ENCODE data around the gene FBXL7.

Gene FBXL7

GRCh38 chr5:15579193-15579990 lies 79.4 kb downstream of the FBXL7 start:
- DNase-seq (ENCODE audit: low read depth): no peak

- no peak for DNase-seq (ENCODE audit: low read depth)
Observed at GRCh38 chr5:15584528-15584927, 84.5 kb downstream of the FBXL7 start.

GRCh38 chr5:15585128-15585527 lies 85.1 kb downstream of the FBXL7 start:
- no peak for DNase-seq (ENCODE audit: low read depth)

GRCh38 chr5:15585841-15586591 lies 86.0 kb downstream of the FBXL7 start:
- no peak for DNase-seq (ENCODE audit: low read depth)

- no peak for DNase-seq (ENCODE audit: low read depth)
Observed at GRCh38 chr5:15587916-15588315, 87.9 kb downstream of the FBXL7 start.

- no peak for DNase-seq (ENCODE audit: low read depth)
Observed at GRCh38 chr5:15592728-15593127, 92.7 kb downstream of the FBXL7 start.

GRCh38 chr5:15594977-15595568 lies 95.1 kb downstream of the FBXL7 start:
- no peak for DNase-seq (ENCODE audit: low read depth)

GRCh38 chr5:15595929-15596328 lies 95.9 kb downstream of the FBXL7 start:
- DNase-seq (ENCODE audit: low read depth): no peak

GRCh38 chr5:15596936-15597335 lies 97.0 kb downstream of the FBXL7 start:
- DNase-seq (ENCODE audit: low read depth): no peak

GRCh38 chr5:15597804-15598203 lies 97.8 kb downstream of the FBXL7 start:
- no peak for DNase-seq (ENCODE audit: low read depth)

- DNase-seq (ENCODE audit: low read depth): no peak
Observed at GRCh38 chr5:15598294-15598902, 98.4 kb downstream of the FBXL7 start.

GRCh38 chr5:15600035-15600434 lies 100.1 kb downstream of the FBXL7 start:
- no peak for DNase-seq (ENCODE audit: low read depth)

GRCh38 chr5:15601274-15601673 lies 101.3 kb downstream of the FBXL7 start:
- no peak for DNase-seq (ENCODE audit: low read depth)

- DNase-seq (ENCODE audit: low read depth): no peak
Observed at GRCh38 chr5:15601853-15602252, 101.9 kb downstream of the FBXL7 start.

- no peak for DNase-seq (ENCODE audit: low read depth)
Observed at GRCh38 chr5:15604986-15605385, 105.0 kb downstream of the FBXL7 start.

GRCh38 chr5:15606197-15606596 lies 106.2 kb downstream of the FBXL7 start:
- no peak for DNase-seq (ENCODE audit: low read depth)

GRCh38 chr5:15607076-15607475 lies 107.1 kb downstream of the FBXL7 start:
- DNase-seq (ENCODE audit: low read depth): no peak

GRCh38 chr5:15609076-15609725 lies 109.2 kb downstream of the FBXL7 start:
- no peak for DNase-seq (ENCODE audit: low read depth)

- no peak for DNase-seq (ENCODE audit: low read depth)
Observed at GRCh38 chr5:15610216-15610615, 110.2 kb downstream of the FBXL7 start.

- no peak for DNase-seq (ENCODE audit: low read depth)
Observed at GRCh38 chr5:15611008-15611407, 111.0 kb downstream of the FBXL7 start.

- no peak for DNase-seq (ENCODE audit: low read depth)
Observed at GRCh38 chr5:15612915-15613635, 113.1 kb downstream of the FBXL7 start.

Data from stimulated activated CD8-positive, alpha-beta memory T cell treated with anti-CD3 and anti-CD28 coated beads, Interleukin-15, amount 100 ng/mL, for 24 hours (primary cell).